Skin epidermis (tissue), 12 donors: Measurements from ENCODE around the gene RPS25.
A peak's percentile ranks its signal among the peaks of the same experiment; 100 is the strongest.
"Not testable (repeated sequence)": the region's sequence is repeated elsewhere in the genome, so short reads cannot be mapped to it uniquely, and the experiment has no call there.

Experiments used
- H3K27ac ChIP-seq, 21 experiments: fragments of 200-600 bp; sonication (generic) in 11 of 21; one replicate each; pipeline ENCODE4 v1.5.0; 2020; ENCODE audit warnings: mild to moderate bottlenecking in 3 of 21, inconsistent platforms in 2 of 21, moderate library complexity in 2 of 21
- H3K4me3 ChIP-seq, 7 experiments: fragments of 200-600 bp; sonication (generic) in 2 of 7; one replicate each; pipeline ENCODE4 v1.5.0; 2020; ENCODE audit warnings: inconsistent platforms in 2 of 7, mild to moderate bottlenecking in 2 of 7, moderate library complexity in 1 of 7

The RPS25 gene

DNA sequence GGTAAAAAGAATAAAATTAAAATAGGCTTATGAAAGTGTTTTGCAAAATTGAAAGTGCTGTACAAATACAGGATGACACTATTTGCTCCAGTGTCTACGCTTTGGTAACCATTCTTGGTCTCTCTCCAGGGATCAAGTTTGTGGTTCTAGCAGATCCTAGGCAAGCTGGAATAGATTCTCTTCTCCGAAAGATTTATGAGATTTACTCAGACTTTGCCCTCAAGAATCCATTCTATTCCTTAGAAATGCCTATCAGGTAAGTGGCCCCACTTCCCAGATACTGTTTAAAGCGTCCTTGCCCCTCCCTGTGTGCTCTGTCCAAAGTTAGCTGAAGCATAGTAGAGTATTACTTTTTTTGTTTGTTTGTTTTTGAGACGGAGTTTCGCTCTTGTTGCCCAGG lies 3.5 kb upstream of the RPS25 start:
- no peak overlapping the region for H3K27ac ChIP-seq
- H3K4me3 ChIP-seq = no peak overlapping the region

DNA sequence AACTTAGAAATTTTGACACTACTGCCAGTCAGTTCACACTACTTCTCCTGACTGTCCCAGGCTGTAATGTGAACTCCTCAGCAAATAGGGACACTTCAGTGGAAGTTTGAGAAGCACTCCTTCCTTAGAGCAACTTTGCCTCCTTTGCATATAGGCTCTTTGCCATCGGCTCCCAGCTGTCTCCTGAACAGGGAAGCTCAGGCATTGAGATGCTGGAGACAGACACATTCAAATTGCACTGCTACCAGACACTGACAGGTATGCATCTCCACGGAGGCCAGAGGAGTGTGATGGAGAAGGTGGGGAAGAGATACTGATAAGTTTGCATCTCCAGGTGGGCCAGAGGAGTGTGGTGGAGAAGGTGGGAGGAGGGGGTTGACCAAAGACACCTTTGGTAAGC lies 1.9 kb upstream of the RPS25 start:
- peak overlapping the region in 4 of 7 experiments; percentile 76 to 93 (median 84) for H3K4me3 ChIP-seq
- peak overlapping the region in 3 of 21 experiments; percentile 94 for H3K27ac ChIP-seq

DNA sequence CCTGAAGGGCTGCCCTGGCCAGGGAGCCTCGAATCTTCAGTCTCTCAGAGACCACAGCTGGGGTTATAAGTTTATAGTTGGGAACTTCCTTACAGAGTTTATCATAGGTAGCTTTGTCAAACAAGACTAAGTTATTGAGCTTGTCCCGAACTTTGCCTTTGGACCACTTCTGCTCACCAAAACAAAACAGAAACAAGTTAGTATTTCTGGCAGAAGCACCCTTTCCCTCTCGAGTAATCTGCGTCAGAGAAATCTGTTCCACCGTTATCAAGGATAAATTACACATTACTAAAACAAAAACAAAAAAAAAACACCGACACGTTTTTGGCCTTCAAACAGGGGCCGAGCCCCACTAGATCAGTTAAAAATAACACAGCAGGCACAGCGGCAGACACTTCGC lies 766 bp downstream of the RPS25 start:
- Histone ChIP-seq H3K4me3 (peak overlapping the region; percentile 64 to 93 (median 82)), H3K27ac (peak overlapping the region in 20 of 21 experiments; percentile 83 to 96 (median 93))

DNA sequence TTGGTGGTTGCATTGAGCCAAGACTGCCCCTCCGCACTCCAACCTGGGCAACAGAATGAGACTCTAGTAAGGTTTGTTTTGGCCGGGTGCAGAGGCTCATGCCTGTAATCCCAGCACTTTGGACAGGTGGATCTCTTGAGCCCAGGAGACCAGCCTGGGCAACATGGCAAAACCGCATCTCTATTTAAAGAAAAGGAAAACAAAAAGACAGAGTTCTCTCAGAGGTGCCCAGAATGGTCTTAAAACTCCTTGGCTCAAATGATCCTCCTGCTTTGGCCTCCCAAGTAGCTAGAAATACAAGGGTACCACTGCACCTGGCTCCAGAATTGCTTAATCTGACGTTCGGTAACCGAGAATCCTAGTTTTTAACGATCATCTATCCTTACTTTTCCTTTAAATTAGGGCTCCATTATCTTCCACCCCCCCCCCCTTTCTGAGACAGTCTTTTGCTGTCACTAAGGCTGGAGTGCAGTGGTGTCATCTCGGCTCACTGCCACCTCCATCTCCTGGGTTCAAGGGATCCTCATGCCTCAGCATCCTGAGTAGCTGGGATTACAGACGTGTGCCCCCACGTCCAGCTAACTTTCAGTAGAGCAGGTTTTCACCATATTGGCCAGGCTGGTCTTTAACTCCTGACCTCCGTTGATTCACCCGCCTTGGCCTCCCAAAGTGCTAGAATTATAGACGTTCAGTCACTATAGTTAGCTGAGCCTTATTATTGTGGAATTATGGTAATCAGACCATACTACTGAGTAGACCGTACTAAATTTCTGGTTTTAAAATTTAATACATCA lies 1.7 kb downstream of the RPS25 start:
- H3K4me3 ChIP-seq = peak overlapping the region in 3 of 7 experiments; percentile 76 to 93 (median 84)
- peak overlapping the region in 6 of 21 experiments; percentile 21 to 95 (median 94) for H3K27ac ChIP-seq

DNA sequence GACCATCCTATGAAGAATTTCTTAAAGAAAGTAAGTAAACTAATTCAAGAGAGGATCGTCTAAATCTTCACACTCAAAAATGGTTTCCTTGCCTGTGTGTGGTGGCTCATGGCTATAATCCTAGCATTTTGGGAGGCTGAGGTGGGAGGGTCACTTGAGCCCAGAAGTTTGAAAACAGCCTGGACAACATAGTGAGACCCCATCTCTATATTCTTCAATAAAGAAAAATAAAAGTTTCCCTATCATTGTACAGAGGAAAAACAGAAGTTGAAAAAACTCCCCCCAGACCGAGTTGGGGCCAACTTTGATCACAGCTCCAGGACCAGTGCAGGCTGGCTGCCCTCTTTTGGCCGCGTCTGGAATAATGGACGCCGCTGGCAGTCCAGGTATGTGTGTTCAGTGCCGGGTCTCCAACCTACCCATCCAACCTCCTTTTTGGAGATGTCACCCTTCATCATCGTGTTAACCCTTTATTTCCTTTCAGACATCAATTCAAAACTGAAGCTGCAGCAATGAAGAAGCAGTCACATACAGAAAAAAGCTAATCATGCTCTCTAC lies 3.0 kb downstream of the RPS25 start:
- Histone ChIP-seq H3K4me3 (no peak overlapping the region), H3K27ac (no peak overlapping the region)

DNA sequence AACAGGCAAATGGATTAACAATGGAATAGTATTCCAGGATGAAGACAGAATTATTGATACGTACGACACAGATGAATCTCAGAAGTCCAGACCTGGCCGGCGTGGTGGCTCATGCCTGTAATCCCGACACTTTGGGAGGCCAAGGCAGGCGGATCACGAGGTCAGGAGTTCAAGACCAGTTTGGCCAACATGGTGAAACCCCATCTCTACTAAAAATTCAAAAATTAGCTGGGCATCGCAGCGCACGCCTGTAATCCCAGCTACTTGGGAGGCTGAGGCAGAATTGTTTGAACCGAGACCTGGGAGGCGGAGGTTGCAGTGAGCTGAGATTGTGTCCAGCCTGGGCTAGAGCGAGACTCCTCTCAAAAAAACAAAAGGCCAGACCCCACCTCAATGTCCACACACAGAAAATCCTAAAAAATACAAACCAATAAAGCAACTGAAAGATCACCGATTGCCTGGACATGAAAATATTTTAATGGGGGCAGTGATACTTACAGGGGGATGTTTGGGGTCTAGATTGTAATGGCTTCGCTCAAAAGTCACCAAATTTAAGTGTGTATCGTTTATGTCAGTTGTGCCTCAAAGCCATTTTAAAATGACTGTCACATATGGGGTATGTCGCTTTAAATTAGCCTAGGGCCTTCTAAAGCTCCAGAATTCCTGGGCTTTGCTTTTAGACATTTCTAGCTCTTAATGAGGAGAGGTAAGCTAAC lies 3.8 kb downstream of the RPS25 start:
- Histone ChIP-seq H3K27ac (no peak overlapping the region), H3K4me3 (no peak overlapping the region)

DNA sequence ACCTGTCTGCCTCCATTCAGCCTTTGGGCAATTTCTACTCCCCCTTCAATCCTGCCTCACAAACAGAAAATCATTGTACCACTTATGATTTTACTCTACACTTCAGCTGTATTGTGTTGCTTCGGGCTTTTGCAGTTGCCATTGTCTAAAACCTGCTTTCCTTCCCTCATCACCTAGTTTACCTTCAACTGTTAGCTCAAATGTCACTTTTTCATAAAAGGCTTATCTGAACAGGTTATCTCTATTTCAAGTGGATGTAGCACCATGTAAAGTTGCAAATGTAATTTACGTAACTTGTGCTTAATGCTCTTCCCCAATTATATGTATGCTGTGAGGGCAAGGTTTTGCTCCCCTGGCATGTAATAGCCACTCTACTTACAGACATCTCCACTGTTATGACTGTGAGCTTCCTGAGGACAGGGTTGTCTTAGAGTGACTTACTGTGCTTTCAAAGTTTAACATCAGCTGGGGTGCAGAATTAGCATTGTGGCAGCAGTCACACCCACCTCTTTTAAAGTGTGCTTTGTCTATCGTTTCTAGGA lies 5.4 kb downstream of the RPS25 start:
- no peak overlapping the region for H3K27ac ChIP-seq
- H3K4me3 ChIP-seq = no peak overlapping the region

DNA sequence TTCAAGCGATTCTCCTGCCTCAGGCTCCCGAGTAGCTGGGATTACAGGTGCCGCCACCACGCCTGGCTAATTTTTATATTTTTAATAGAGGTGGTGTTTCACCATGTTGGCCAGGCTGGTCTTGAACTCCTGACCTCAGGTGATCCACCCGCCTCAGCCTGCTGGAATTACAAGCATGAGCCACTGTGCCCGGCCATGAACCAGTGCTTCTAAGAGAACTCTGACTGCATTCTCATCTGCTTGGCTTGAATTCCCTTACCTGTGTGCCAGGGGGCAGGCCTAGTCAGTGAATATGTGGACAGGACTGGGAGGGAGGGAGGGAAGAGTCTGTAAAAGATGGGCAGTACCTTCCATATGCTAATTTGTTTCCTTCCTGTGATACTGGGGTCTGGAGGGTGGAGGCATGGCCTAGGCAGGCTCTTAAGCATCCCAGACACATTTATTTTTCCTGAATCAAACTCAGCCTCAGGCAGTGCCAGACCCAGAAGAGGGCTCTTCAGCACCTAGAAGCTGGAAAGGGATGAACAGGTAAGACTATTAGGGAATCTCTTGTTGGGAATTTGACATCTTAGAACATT lies 6.6 kb downstream of the RPS25 start:
- H3K27ac ChIP-seq = no peak overlapping the region
- H3K4me3 ChIP-seq = no peak overlapping the region

DNA sequence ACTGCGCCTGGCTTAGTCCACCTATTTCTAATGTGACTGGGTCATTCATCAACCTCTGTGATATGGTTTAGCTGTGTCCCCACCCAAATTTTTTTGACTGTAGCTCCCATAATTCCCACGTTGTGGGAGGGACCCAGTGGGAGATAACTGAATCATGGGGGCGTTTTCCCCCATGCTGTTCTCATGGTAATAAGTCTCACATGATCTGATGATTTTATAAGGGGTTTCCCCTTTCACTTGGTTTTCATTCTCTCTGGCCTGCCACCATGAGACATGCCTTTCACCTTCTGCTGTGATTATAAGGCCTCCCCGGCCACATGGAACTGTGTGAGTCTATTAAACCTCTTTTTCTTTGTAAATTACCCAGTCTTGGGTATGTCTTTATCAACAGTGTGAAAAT lies 11.5 kb downstream of the RPS25 start:
- H3K4me3 ChIP-seq = no peak overlapping the region
- no peak overlapping the region for H3K27ac ChIP-seq

DNA sequence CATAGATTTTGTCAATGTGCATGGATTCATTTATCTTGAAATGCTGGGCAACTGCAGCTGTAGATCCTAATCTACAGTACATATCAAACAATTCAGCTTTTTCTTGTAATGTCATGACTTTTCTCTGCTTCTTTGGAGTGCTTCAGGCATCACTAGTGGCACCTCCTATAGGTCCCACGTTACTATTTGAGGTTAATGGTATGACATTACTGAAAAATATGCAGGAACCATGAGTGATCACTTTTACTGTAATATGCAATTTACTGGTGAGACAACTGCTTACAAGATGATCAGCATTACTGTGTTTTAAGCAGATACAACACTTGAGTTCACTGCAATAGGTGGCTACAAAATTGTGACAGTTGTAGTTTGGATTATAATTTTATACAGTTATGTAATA lies 17.2 kb downstream of the RPS25 start:
- Histone ChIP-seq H3K27ac (no peak overlapping the region), H3K4me3 (no peak overlapping the region)

DNA sequence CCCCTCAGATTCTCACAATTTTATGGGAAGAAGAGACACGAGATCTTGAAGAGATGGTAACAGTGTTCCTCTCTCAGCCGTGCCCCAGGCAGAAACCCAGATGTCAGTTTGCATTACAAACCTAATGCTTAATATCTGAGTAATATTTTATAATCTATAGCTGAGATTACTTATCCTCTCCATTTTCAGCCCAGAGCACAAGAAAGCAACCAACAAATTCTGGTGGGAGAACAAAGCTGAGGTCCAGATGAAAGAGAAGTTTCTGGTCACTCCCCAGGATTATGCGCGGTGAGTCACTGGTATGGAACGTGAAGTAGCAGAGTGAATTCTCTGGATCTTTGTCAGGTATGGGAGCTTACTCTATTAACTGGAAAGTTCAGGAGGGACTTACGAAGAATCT lies 19.3 kb downstream of the RPS25 start:
- peak overlapping the region; percentile 55 to 90 (median 85) for H3K4me3 ChIP-seq
- peak overlapping the region in 18 of 21 experiments; percentile 70 to 94 (median 84) for H3K27ac ChIP-seq

DNA sequence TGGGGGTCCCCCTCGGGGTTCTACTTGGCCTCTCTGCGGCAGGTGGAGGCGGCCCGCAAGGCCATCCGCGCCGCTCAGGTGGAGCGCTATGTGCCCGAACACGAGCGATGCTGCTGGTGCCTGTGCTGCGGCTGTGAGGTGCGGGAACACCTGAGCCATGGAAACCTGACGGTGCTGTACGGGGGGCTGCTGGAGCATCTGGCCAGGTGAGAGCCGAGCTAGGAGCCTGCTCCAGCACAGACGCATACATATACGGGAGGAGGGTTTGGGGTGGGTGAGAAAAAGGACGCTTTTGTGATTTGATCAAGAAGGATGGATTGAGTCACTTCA lies 19.8 kb downstream of the RPS25 start:
- Histone ChIP-seq H3K27ac (peak overlapping the region; percentile 53 to 94 (median 82)), H3K4me3 (peak overlapping the region; percentile 55 to 90 (median 85))

DNA sequence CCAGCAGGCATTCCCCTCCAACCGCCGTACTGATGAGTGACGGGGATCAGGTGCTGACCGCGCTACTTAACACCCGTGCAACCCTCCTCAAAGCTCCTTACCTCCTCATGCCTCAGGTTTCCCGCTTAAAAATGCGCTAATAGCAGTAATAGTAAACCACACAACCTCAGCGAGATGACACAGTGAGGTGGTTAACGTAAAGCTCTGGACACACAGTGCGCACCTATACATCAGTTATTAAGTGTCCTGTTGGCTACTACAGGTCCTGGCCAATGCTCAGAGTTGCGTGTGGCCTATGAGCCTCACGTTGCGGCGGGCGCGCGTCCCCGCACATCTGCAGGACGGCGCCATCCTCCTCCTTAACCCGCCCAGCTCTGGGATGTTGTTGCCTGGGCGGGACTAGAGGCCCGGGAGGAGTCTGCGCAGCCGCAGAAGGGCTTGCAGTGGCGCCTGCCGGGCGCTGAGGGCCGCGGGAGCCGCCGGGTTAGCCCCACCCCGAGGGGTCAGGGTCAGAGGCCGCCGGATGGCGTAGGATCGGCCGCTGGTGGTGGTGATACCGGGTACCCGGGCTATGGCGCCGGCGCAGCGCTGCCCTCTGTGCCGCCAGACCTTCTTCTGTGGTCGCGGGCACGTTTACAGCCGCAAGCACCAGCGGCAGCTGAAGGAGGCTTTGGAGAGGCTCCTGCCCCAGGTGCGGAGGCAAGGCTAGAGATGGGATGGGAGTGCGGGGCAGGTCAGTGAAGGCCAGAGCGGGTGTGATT lies 20.3 kb downstream of the RPS25 start, which contains the start of gene CENATAC:
TSS of gene CENATAC (plus strand) at position 512 of the 761 bp plus-strand sequence. CDS start at position 572, 60 bp downstream.
- H3K4me3 ChIP-seq = peak within 1 kb of the TSS; percentile 55 to 90 (median 85)
- peak within 1 kb of the TSS; percentile 53 to 94 (median 82) for H3K27ac ChIP-seq

DNA sequence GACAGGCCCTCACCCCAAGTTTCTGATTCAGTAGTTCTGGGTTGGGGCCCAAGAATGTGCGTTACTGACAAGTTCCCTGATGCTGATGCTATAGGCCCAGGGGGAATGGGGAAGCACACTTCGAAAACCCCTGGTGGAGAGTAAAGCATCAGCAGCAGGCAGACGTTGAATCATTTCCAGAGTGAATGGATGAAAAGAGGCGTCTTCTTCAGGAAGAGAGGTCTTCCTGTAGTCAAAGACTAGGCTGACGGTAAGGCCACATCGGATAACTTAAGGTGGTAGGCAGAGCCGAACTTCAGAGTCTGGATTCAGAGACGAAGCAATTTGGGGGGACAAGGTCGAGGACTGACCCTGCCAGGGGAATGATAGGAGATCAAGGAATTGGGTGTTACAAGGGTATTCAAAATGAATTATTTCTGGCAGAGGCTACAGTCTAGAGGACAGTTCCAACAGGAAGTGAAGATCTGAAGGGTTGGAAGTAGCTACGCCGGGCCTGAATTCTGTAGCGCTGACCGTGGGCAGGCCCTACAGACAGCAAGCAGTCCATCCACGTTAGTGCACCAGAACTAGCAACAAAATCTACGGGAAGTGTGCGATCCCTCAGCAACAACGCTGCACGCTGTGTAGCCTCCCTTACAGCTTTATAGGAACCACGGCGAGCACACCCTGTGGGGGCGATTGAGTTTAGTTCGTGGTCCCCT lies 21.1 kb downstream of the RPS25 start:
- H3K4me3 ChIP-seq = peak overlapping the region; percentile 55 to 90 (median 85)
- H3K27ac ChIP-seq = peak overlapping the region; percentile 16 to 94 (median 80)

DNA sequence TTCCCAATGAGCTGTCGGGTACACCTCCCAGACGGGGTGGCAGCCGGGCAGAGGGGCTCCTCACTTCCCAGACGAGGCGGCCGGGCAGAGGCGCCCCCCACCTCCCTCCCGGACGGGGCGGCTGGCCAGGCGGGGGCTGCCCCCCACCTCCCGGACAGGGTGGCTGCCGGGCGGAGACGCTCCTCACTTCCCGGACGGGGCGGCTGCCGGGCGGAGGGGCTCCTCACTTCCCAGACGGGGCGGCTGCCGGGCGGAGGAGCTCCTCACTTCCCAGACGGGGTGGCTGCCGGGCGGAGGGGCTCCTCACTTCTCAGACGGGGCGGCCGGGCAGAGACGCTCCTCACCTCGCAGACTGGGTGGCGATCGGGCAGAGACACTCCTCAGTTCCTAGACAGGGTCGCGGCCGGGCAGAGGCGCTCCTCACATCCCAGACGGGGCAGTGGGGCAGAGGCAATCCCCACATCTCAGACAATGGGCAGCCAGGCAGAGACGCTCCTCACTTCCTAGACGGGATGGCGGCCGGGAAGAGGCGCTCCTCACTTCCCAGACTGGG lies 26.6 kb downstream of the RPS25 start:
- not testable (repeated sequence) for H3K4me3 ChIP-seq, H3K27ac ChIP-seq

DNA sequence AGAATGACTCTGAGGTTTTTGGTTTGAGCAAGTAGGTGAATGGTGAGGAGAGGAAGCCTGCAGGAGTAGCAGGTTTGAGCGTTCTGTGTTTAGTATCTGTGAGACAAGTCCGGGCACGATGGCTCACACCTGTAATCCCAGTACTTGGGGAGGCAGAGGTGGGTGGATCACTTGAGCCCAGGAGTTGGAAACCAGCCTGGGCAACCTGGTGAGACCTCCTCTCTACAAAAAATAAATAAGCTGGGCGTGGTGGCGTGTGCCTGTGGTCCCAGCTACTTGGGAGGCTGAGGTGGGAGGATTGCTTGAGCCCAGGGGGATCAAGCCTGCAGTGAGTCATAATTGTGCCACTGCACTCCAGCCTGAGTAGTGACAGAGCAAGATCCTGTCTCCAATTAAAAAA lies 29.9 kb downstream of the RPS25 start:
- Histone ChIP-seq H3K27ac (peak overlapping the region in 5 of 21 experiments; percentile 12 to 58 (median 18)), H3K4me3 (no peak overlapping the region)

DNA sequence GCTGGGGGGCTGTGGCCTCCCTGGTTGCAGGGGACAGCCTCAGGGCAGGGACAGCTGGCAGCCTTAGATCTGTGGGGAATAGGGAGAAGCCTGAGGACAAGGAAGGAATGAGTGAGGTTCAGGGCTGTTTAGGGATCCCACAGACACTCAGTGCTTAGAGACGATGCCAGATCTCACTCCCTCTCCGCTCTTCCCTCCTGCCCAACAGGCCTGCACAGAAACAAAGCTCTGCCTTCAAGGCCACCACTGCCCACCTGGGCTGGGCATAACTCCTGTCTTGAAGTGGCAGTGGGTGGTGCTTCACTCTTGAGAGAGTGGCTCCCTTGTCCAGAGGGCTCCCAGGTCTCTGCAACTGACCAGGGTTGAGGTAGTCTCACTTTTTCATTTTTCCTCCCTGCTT lies 33.3 kb downstream of the RPS25 start:
- H3K4me3 ChIP-seq = no peak overlapping the region
- H3K27ac ChIP-seq = no peak overlapping the region

DNA sequence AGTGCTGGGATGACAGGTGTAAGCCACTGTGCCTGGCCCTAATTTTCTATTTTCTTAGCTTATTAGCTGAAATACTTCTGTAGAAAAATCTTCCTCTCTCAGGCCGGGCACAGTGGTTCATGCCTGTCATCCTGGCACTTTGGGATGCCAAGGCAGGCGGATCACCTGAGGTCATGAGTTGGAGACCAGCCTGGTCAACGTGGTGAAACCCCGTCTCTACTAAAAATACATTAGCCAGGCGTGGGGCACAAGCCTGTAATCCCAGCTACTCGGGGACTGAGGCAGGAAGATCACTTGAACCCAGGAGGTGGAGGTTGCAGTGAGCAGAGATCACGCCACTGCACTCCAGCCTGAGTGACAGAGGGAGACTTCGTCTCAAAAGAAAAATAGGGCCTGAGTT lies 33.8 kb downstream of the RPS25 start:
- not testable (repeated sequence) for H3K4me3 ChIP-seq, H3K27ac ChIP-seq
